Measurements from ENCODE around the gene FARS2.

Gene FARS2

DNA sequence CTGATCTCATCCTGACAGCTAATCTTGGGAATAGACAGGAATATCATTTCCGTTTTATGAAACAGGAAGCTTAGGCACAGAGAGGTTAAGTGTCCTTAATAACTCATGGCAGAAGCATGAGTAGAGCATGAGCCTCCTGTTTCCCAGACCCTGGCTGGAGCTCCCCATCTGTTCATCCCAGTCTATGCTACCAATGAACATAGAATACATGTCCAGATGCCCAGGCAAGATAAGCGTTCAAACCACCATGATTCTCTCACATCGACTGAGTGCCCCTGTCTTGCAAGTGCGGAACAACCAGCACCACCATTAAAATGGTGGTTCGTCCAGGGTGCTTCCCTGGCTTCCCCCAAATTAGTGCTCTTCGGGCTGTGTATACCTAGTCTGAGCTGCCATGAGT, 217.1 kb downstream of the FARS2 start:
- H3K9ac ChIP-seq, result no peak overlapping the region
- no peaks in the 10 kb centered on the region for H3K36me3 ChIP-seq
- H3K27me3 ChIP-seq, result no peaks in the 10 kb centered on the region
- 0 out of 2 replicates have a peak, but pooled peaks cover 5% of the 10 kb centered on the region for H3K4me1 ChIP-seq
- no peak overlapping the region for H3K4me2 ChIP-seq
- no peaks in the 10 kb centered on the region for H4K20me1 ChIP-seq
- H3K4me3 ChIP-seq, result no peak overlapping the region
- TF ChIP-seq Cebpa-rat (IDR thresholded peaks at IDR 0.05), result no peak
- H3K9me3 ChIP-seq, result no peaks in the 10 kb centered on the region
- H3K27ac ChIP-seq, result no peak overlapping the region

DNA sequence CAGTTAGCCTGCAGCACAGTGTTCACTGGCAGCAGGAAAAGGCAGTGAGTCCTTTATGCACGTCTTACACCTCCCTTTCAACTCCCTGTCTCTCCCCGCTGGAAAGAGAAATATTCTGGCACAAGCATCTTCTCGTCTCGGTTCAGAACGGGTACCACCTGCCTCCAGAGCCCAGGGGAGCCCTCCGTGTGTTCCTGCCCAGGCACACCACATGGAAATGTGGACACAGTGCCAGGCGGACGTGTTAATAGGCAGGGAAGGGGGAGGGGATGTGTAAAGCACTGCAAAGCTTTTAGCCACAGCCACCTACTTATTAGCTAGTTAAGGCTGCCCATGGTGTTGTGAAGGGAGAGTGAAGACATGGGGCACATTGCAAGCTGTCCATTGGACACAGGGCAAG, 219.7 kb downstream of the FARS2 start:
- Histone ChIP-seq H3K27me3 (no peaks in the 10 kb centered on the region), H3K9me3 (no peaks in the 10 kb centered on the region), H3K4me3 (no peak overlapping the region), H3K4me2 (no peak overlapping the region), H3K9ac (no peak overlapping the region), H3K4me1 (0 out of 2 replicates have a peak, but pooled peaks cover 5% of the 10 kb centered on the region), H3K36me3 (no peaks in the 10 kb centered on the region), H3K27ac (no peak overlapping the region), H4K20me1 (no peaks in the 10 kb centered on the region)
- no peak for TF ChIP-seq Cebpa-rat (IDR thresholded peaks at IDR 0.05)

DNA sequence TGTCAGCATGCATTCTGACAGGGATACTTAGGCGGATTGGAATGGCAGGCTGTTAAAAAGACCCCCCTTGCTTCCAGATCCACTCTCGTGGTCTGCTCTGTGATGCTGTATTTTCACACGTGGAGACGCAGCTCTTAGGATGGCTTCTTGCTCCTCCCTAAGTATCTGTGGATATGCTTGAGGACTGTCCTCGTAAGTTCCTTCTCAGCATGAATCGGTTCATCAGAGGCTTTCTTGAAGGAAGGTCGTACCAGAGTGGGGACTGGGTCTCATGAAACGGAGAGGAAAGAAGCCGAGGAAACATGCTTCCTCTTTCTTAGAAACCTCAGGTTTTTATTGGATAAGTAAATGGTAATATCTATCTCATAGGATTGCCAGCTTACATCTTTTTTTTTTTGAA, 220.4 kb downstream of the FARS2 start:
- no peaks in the 10 kb centered on the region for H3K27me3 ChIP-seq
- H3K27ac ChIP-seq, result no peak overlapping the region
- no peak overlapping the region for H3K4me2 ChIP-seq
- H3K9ac ChIP-seq, result no peak overlapping the region
- H3K9me3 ChIP-seq, result no peaks in the 10 kb centered on the region
- no peaks in the 10 kb centered on the region for H3K36me3 ChIP-seq
- H3K4me1 ChIP-seq, result 0 out of 2 replicates have a peak, but pooled peaks cover 5% of the 10 kb centered on the region
- H3K4me3 ChIP-seq, result no peak overlapping the region
- no peaks in the 10 kb centered on the region for H4K20me1 ChIP-seq
- TF ChIP-seq Cebpa-rat (IDR thresholded peaks at IDR 0.05), result no peak

DNA sequence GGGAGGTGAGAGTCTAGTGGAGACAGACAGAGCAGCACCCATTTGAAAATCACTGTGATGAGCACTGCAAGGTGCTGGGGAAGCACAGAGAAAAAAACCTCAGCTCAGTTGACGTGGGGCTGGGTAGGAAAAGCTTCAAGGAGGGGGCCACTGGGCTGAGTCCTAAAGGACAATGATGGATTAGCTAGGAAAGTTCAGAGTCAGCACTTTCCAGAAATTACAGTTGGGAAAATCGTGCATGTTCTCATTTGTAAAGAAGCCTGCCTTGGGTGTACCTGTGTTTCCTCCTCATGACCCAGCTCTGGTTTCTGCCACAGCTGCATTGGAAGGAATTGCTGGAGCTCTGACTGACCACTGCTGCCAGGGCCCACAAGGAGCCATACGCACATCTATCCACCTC, 221.3 kb downstream of the FARS2 start:
- no peak overlapping the region for H3K4me3 ChIP-seq
- H3K9ac ChIP-seq, result no peak overlapping the region
- H3K4me2 ChIP-seq, result no peak overlapping the region
- TF ChIP-seq Cebpa-rat (IDR thresholded peaks at IDR 0.05), result no peak
- no peaks in the 10 kb centered on the region for H3K27me3 ChIP-seq
- H3K27ac ChIP-seq, result no peak overlapping the region
- 0 out of 2 replicates have a peak, but pooled peaks cover 5% of the 10 kb centered on the region for H3K4me1 ChIP-seq
- no peaks in the 10 kb centered on the region for H4K20me1 ChIP-seq
- no peaks in the 10 kb centered on the region for H3K9me3 ChIP-seq
- peaks cover 7% of the 10 kb centered on the region for H3K36me3 ChIP-seq

DNA sequence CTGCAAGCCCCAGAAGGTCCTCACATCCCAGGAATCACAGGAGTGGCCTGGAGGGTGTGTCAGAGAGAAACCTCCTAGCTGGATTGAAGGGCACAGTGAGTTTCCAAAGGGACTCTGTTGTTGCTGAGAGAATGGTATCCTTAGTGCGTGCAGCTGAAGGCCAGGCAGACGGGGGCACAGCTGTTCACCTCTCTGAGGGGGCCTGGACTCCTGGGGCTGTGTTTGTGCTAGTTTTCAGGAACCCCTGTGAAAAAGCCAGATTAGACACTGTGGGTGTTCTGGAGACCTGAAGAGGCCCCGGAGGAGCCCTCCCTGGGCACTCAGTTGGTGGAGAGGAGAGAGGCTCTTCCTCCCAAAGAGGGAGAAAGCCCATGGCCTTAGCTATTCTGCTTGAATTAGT, 223.4 kb downstream of the FARS2 start:
- Histone ChIP-seq H3K36me3 (peaks cover 10% of the 10 kb centered on the region), H3K4me3 (no peak overlapping the region), H3K27ac (no peak overlapping the region), H3K27me3 (no peaks in the 10 kb centered on the region), H3K4me2 (no peak overlapping the region), H3K4me1 (0 out of 2 replicates have a peak, but pooled peaks cover 5% of the 10 kb centered on the region), H3K9me3 (no peaks in the 10 kb centered on the region), H3K9ac (no peak overlapping the region), H4K20me1 (no peaks in the 10 kb centered on the region)
- TF ChIP-seq Cebpa-rat (IDR thresholded peaks at IDR 0.05), result no peak

DNA sequence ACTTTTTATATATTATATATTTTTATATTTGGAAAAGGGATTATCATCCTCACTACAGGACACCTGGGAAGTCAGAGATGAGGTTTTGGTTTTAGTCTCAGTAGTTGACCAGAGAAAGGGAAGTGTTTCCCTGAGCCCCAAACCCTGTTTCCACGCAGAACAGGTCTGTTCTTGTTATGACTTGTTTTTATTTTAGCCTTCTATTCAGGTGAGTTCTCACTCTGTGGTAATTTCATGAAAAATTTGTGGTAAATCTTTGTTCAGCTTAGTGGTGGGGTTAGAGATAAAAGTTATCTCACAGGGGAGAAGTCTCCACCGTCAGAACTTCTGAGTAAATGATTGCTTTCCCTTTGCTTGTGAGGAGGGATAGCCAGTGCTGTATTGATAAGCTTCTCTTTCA, 224.9 kb downstream of the FARS2 start:
- no peak overlapping the region for H3K9ac ChIP-seq
- 0 out of 2 replicates have a peak, but pooled peaks cover 5% of the 10 kb centered on the region for H3K4me1 ChIP-seq
- no peak overlapping the region for H3K4me2 ChIP-seq
- H3K9me3 ChIP-seq, result no peaks in the 10 kb centered on the region
- no peaks in the 10 kb centered on the region for H3K27me3 ChIP-seq
- H3K27ac ChIP-seq, result no peak overlapping the region
- H3K4me3 ChIP-seq, result no peak overlapping the region
- no peaks in the 10 kb centered on the region for H4K20me1 ChIP-seq
- peaks cover 10% of the 10 kb centered on the region for H3K36me3 ChIP-seq
- TF ChIP-seq Cebpa-rat (IDR thresholded peaks at IDR 0.05), result no peak

DNA sequence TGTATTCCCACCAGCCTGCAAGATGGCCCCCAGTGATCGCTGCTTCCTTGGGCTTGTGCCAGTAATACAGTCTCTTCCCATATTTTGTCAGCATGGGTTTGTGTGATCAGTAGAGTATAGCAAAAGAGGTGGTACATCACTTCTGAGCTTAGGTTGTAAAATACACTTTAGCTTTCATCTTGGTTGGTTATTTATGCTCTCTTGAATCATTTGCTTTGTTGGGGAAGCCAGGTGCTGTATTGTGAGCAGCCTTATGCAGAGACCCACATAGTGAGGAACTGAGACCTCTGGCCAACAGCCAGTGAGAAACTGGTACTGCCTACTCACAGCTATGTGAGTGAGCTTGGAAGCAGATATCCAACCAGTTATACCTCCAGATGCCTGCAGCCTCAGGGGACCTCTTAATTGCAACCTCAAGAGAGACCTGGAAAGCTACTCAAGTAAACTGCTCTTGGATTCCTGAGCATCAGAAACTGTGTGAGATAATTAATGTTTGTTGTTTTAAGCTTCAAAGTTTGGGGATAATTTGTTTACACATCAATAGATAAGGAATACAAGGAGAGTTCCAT, 229.3 kb downstream of the FARS2 start:
- Histone ChIP-seq H3K9me3 (no peaks in the 10 kb centered on the region), H3K4me1 (no peaks in the 10 kb centered on the region), H4K20me1 (no peaks in the 10 kb centered on the region), H3K27me3 (no peaks in the 10 kb centered on the region), H3K27ac (no peak overlapping the region), H3K36me3 (peaks cover 10% of the 10 kb centered on the region), H3K9ac (no peak overlapping the region), H3K4me2 (no peak overlapping the region), H3K4me3 (no peak overlapping the region)
- TF ChIP-seq Cebpa-rat (IDR thresholded peaks at IDR 0.05), result no peak

DNA sequence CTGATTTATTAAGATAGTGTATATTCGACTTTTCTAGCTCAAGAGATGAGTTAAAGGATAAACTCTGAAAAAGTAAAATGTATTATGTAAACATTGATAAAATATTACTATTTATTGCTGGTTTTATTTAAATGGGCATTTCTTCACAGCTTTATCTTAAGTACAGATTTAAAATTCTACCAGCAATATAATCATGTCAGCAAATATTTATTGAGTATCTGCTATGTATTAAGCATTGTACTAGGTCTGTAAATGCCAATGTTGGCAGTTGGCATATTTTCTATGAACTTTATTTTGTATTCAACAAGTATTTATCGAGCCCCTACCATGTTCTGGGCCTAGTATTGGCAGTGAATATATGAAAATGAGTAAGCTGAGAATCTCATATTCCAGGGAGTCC, 231.0 kb downstream of the FARS2 start:
- Histone ChIP-seq H3K9ac (no peak overlapping the region), H3K4me3 (no peak overlapping the region), H4K20me1 (no peaks in the 10 kb centered on the region), H3K27me3 (no peaks in the 10 kb centered on the region), H3K4me2 (no peak overlapping the region), H3K36me3 (peaks cover 6% of the 10 kb centered on the region), H3K9me3 (no peaks in the 10 kb centered on the region), H3K27ac (no peak overlapping the region), H3K4me1 (peaks cover 8% of the 10 kb centered on the region; the same call in 1 of the 2 replicates)
- TF ChIP-seq Cebpa-rat (IDR thresholded peaks at IDR 0.05), result no peak

DNA sequence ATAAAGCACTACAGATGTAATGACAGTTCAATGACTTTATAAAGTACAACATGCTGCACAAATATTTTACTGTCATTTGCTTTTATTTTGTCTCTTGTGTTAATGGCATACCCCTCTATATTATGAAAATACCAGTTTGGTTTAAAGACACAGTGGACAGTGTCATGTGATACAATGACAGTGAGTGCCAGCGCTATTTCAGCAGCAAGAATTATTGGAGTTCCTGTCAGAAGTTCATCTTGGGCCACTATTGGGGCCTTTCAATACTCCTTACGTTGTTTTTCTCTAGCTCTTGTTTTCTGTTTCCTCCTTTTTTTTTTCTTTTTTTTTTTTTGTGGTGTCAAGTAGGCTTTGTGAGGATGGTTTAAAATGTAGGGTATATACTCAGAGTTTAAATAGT, 232.5 kb downstream of the FARS2 start:
- Histone ChIP-seq H4K20me1 (no peaks in the 10 kb centered on the region), H3K27me3 (no peaks in the 10 kb centered on the region), H3K4me1 (peaks cover 23% of the 10 kb centered on the region), H3K9ac (no peak overlapping the region), H3K4me3 (no peak overlapping the region), H3K36me3 (no peaks in the 10 kb centered on the region), H3K27ac (no peak overlapping the region), H3K9me3 (no peaks in the 10 kb centered on the region), H3K4me2 (no peak overlapping the region)
- no peak for TF ChIP-seq Cebpa-rat (IDR thresholded peaks at IDR 0.05)

DNA sequence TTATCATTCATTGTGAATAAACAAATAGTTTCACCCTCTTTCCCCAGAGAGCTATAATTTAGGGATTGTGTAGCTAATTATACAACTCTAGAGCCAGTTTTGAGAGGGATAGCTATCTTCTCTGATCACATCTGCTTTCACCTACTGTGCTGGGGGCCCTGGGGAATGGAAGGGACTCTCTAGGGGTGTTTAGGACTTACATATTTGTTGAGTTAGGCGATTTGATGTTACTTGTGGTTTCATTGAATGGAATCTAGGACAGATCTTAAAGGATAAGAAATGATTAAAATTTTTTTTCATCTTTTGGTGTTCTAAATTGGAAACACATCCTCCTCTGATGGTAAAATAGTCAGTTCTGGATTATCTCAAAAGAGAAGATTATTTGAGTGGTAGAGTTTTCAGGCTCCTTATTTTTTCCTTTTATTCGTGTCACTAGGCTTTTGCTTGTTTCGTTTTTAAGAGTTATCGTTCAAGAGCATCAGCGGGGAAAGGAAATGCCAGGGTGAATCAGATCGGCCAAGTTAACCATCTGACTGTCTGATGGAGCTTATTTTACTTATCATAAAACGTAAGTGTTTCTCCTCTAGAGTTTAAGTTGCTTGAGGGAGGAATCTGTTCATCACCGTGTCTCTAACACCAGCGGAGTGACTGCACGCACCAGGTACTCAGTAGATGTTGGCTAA, 236.7 kb downstream of the FARS2 start:
- Histone ChIP-seq H3K4me3 (peak overlapping the region; percentile 51), H3K27ac (peak overlapping the region; percentile 43; the same call in 1 of the 2 replicates)

More for the DNA sequence above, 236.7 kb downstream of the FARS2 start:
- H3K4me1 ChIP-seq, result peaks cover 41% of the 10 kb centered on the region
- no peaks in the 10 kb centered on the region for H3K9me3 ChIP-seq
- H3K4me2 ChIP-seq, result peak overlapping the region; percentile 74
- H4K20me1 ChIP-seq, result no peaks in the 10 kb centered on the region
- no peaks in the 10 kb centered on the region for H3K36me3 ChIP-seq
- peak overlapping the region; percentile 34; the same call in 1 of the 2 replicates for H3K9ac ChIP-seq
- TF ChIP-seq Cebpa-rat (IDR thresholded peaks at IDR 0.05), result no peak
- no peaks in the 10 kb centered on the region for H3K27me3 ChIP-seq

Data from BLaER1 (cell line).